HG02884 (cell line): Measurements from ENCODE around the gene FCER1A.

Source experiments
- ATAC-seq: cut with Tn5 transposase; IDR thresholded peaks from one replicate; pipeline ENCODE4 v1.9.1; 2021; ENCODE audit warnings: mild to moderate bottlenecking, moderate library complexity; ENCODE audit not compliant: unreplicated experiment

The FCER1A gene

DNA sequence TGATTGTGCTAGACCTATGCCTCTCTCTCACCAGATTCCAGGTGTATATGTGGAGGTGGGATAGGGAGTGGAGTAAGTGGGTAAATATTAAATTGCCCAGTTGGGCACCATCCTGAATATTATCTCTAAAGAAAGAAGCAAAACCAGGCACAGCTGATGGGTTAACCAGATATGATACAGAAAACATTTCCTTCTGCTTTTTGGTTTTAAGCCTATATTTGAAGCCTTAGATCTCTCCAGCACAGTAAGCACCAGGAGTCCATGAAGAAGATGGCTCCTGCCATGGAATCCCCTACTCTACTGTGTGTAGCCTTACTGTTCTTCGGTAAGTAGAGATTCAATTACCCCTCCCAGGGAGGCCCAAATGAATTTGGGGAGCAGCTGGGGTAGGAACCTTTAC lies at the start of gene FCER1A:
Gene FCER1A (plus strand): TSS at position 242 of the 400 bp plus-strand sequence. CDS start 29 bp downstream, at position 271.
- no peak for ATAC-seq

DNA sequence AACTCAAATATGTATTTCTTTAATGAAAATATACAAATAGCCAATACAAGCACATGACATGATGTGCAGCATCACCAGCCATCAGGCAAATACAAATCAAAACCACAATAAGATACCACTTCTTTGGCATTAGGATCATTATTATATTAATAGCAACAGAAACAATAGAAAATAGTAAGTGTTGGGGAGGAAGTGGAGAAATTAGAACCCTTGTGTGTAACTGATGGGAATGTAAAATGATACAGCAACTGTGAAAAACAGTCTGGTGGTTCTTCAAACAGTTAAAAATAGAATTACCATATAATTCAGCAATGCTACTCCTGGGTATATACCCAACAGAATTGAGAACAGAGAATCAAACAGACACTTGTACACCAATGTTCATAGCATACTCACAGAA lies 40.8 kb upstream of the FCER1A start:
- ATAC-seq, result no peak

DNA sequence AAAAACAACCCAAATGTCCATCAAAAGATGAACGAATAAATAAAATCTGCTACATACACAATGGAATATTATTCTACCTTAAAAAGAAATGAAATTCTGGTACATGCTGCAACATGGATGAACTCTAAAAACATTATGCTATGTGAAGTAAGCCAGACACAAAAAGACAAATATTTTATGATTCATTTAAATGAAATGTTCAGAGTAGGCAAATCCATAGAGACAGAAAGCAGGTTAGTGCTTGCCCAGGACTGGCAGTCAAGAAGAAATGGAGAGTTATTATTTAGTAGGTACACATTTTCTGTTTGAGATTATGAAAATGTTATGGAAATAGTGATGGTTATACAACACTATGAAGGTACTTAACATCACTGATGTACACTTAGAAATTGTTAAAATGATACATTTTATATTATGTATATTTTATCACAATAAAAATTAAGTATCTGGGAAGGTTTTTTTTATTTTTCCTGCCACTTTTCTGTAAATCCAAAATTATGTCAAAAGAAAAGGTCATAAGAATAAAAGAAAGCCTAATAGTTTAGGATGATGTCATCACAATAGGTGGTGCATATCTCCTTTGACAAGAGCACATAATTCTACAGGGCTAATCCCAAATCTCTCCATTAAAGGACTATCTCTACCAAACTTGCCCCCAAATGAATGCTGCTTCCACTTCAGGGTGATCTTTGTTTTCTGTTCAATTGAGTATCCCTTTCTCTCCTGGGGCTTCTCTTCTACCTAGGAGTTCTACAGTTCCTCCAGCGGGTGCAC lies 40.2 kb upstream of the FCER1A start:
- ATAC-seq, result no peak

DNA sequence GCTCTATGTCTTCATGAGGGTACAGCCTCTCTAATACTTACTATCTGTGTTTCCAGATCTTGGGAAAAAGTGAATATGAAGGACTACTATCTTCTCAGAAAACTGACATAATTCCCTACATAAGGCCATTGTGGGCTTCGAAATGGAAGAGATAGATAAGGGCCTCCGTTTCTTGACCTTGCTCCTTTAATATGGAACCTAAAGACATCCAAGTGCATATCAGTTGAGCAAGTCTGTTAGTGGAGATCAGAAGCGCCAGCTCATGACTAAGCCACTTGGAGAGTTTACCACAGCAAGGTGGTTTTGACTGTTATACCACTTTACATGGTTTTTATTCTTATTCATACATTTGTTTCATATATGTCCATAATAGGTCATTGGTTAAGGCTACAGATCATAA lies 35.3 kb upstream of the FCER1A start:
- ATAC-seq, result no peak

DNA sequence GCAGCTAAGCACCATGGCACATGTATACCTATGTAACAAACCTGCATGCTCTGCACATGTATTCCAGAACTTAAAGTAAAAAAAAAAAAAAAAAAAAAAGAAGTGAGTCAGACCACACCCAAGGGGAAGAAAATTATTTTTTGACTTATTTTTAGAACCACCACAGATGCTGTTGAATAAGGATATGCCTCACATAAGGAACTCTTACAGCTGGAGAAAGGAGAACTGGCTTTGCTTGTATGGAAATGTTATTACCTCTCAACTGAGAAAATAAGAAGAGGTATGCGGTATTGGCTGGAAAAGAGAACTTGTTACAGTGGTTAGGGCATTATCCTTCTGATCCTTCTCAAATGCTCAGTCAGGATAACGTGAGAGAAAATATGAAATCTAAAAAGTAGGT lies 27.5 kb upstream of the FCER1A start:
- ATAC-seq, result no peak

DNA sequence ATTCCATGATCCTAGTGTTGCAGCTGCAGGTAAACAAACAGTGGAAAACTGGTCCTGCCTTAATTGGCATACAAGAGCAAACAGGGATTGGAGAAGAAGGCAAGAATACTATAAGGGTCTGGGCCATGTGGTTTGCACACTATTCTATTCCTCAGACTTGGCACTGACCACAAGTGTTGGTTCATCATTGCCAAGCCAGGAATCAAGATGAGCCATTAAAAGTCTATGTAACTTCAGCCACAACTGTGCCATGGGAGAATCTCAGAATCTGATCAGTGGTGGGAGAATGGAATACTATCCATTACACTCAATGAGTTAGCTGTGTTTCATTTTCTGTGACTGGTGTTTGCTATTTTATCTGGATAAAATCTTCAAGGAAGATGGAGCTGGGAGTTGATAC lies 26.2 kb upstream of the FCER1A start:
- ATAC-seq, result no peak

DNA sequence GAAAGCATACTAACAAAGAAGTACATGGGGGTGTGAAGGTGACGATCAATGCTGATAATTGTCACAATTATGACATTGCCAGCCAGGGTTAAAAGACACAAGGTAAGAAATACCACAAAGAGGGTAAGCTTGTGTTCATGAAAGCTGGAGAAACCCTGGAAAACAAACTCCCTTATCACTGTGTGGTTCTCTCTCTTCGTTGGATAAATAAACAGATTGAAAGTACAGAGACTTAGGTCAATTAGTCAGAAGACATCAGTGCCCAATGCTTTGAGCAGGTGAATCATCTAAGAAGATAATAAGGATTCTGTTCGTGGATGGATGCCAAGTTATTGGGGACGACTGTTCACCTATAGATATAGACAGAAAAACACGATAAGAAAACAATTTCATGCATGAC lies 22.4 kb upstream of the FCER1A start:
- no peak for ATAC-seq

DNA sequence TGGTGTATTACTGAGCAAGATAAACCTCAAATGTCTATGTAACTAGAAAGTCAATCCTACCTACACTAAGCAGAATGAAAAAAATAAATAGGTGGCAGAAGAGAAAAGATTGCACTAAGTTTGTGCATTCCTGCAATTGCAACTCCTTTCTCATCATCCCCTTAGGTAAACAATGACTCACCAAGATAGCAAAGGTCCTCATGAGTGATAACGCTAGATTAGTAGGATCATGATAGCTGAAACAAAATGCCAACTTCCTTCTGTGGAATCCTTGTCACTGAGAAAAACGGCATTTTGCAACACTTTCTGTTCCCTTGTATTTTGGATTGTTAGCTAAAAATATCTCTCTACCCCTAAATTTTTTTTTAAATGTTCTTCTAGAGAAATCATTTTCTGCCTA lies 20.0 kb upstream of the FCER1A start:
- ATAC-seq, result no peak

DNA sequence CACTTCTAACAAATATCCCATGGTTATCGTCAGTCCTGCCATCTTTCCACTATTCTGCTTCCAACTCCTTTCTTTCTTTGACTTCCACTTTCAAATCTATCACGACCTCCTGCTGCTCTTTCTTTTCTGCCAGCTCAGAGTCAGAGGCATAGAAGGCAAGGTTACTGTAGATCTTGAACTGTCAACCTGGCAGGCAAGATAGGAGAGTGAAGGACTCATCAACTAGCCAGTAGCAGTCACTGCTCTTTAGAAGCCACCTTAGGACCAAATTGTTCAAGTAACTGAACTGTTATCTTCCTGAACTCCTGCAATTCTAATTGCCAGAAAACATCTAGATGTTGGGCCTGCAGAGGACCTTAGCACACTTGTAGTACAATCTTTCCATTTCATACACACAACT lies 13.1 kb upstream of the FCER1A start:
- ATAC-seq, result no peak

DNA sequence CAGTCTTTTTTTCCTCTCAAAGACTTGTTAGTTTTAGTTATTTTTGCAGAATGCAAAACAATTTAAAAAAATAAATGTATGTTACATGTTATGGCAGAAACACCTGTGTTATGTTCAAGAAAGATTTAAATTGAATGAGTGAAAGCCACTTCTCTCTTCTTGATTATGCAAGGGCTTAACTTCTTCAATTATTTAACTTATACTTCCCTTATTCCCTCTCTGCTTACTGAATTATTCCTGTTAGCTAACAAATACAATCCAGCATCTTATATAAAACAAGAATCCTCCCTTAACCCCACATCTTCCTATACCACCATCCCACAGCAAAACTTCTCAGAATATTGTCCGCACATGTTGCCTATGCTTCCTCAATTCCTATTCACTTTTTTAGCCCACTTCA lies 10.7 kb upstream of the FCER1A start:
- ATAC-seq, result no peak

DNA sequence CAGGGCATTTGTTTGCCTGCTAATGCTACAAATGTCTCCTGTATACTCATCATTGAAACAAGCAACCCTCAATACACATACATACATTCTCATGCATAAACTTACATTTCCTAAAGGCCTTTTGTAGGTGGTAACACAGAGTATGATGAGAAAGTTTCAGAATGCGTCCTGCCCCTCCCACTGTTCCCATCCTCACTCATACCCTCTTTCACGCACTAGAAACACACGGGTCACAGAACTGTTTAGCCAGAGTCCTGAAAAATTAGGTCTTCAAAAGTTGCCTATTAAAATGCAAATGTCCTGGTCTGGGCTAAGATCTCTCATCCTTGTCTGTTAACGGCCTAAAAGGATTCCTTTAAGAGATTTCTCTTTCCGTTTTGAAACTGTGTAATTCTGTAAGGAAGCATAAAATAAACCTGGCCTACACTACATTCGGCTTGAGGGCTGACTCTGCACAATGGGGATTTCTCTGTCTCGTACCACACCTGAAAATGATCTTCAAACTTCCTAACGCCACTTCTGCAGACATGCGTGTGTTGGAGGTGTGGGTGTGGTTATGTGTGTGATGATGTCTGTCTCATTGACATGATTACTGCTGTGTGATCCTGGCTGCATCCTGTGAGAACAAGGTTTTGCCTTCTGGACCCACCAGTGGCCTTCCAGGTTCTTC lies 5.3 kb upstream of the FCER1A start:
- ATAC-seq, result no peak

DNA sequence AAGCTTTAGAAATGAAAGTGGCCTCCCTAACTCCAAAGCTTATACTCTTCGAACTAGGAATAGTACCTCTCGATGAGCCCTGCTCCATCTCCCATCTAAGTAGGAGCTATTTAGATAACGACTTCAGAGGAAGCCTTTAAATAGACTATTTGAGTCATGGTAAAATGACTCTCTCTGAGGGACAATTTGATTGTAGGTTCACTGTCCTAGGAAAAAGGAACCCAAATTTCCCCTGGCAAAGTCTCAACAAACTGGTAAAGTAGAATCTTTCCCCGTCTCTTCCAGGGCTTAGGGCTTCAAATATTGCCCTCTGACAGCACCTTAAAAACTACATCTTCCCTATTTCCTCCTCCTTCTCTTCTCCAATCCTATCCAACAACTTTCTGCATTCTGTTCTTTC lies 2.0 kb upstream of the FCER1A start:
- ATAC-seq, result no peak

DNA sequence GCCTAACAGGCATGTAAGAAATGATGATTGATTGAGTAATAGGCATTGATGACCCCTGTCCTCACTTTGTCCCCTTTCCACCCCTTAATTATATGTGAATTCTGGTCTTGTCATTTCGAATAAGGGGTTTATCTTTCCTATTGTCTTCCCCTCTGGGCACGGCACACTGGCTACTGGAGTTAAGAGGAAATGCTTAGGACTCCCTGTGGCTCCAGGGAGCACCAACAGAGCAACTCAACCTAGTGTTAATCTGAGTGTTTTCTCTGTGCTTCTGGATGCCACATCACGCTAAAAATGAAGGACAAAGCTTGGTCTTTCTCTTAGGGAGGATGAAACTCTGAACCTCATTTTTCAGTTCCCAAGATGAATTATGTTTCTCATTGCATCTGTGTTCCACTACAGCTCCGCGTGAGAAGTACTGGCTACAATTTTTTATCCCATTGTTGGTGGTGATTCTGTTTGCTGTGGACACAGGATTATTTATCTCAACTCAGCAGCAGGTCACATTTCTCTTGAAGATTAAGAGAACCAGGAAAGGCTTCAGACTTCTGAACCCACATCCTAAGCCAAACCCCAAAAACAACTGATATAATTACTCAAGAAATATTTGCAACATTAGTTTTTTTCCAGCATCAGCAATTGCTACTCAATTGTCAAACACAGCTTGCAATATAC lies 5.3 kb downstream of the FCER1A start:
- ATAC-seq, result no peak

DNA sequence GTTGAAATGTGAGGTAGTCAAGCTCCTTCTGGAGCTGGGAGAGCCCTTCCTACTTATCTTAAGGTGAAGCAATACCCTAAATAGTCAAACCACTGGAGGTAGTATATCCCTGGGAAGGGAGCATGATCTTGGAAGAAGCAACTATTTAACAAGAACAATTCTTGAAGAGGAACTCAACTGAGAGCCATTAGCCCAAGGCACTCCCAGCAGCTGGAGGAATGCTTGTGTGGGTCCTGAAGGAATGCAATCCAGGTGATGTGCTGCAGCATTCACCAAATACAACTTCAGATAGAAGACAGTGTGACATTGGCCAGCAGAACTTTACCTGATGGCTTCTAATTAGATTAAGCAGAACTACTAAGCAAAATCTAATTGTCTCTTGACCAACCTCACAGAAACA lies 9.5 kb downstream of the FCER1A start:
- ATAC-seq, result no peak

DNA sequence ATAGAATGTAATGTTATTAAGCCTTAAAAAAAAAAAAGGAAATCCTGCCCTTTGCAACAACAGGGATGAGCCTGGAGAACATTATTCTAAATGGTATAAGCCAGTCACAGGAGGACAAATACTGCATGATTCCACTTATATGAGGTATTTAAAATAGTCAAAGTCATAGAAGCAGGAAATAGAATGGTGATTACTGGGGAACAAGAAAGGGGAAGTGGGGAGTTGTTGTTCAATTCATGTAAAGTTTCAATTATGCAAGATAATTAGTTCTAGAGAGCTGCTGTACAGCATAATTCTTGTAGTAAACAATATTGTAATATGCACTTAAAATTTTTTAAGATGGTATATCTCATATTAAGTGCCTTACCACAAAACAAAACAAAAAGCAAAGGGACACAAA lies 13.2 kb downstream of the FCER1A start:
- no peak for ATAC-seq

DNA sequence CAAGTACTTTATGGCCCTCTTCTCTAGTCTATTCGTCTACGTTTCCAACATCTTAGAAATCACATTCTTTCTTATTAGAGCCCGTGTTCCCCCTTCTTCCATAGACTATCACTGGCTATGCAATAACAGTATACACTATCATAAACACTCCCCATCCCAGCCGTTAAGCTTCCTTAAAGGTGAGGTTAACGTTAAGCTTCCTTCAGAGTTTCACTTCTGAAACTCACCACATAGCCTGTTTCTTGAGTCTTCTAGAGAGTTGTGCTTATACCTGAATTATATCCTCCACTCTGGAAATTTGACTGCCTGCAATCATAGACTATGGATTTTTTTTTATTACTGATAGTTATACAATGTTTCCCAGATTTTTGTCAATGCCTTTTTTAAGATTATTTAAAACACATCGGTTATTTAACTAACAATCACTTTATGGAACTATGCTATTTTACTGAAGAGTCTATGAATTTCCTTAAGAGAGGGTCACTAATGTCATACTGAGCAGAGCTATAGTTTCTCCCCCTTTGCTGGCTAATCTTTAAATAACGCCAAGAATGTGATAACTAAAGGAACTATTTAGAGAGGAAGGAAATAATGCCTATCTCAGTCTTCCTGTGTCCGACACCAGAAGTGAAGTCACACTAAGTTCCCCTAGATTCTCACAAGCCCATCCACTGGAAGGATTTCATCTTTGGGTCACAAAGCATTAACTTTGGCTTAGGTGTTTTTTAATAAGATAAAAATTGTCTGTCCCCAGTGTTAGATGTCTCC lies 16.8 kb downstream of the FCER1A start:
- no peak for ATAC-seq

DNA sequence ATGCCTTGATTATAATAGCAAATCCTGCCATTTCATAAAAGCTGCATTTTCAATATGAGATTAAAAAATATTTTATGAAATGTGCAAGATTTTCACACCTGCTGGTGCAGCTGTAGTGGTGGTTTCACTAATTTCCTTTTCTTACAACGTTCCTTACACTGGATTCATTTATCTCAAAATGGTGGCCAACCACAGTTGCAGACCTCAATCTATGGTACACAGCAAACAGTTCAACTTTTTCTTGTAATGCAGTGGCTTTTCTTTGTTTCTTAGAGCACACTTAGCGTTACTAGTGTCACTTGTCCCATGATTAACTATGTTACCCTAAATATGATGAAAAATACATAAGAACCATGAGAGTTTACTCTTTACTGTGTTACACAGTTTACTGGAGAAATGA lies 32.7 kb downstream of the FCER1A start:
- no peak for ATAC-seq

DNA sequence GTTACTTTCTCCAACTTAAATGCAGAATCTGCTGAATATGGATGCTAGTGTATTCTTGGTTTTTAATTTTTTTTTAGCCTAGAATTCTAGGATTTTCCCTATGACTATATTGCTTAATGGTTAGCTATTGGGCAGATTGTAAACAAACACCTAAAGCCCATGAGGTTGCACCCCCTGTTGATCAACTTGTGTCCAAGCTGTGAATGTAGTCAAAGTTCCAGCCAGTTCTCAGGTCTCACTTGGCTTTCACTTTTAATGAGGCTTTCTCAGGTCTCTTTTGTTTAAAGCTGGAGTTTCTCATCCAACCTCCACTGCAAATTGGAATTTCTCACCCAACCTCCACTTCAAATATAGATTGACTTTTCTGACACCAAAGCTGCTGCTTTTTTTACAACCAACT lies 35.9 kb downstream of the FCER1A start:
- ATAC-seq, result no peak

DNA sequence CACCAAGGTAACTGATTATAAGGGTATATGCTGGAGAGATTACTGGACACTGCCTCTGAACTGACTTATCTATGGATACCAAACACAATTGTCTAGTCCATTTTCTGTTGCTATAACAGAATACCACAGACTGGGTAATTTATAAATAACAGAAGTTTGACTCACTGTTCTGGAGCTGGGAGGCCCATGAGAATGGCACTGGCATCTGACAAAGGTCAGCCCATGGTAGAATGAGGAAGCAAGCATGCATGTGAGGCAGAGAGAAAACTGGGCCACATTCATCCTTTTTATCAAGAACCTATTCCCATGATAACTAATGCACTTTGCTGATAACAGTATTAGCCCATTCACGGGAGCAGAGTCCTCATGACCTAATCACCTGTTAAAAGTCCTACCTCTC lies 37.4 kb downstream of the FCER1A start:
- ATAC-seq, result no peak

DNA sequence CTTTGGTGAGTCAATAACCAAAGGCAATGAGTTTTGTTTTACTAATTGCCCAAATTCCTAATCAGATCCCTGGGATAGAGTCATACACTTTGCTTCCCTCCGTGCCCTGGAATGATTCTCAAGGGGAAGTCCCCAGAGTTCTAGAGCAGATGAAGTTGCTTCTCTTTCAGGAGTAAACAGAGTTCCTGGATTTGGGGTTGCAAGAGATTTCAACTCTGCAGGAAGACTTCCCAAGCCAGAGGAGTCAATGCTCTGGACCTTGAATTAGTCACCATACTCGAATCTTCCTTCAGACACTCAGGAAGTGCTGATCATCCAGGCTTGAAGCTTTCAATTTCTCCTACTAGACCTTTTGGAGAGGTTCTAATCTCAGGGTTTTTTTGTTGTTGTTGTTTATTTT lies 39.6 kb downstream of the FCER1A start:
- ATAC-seq, result no peak

DNA sequence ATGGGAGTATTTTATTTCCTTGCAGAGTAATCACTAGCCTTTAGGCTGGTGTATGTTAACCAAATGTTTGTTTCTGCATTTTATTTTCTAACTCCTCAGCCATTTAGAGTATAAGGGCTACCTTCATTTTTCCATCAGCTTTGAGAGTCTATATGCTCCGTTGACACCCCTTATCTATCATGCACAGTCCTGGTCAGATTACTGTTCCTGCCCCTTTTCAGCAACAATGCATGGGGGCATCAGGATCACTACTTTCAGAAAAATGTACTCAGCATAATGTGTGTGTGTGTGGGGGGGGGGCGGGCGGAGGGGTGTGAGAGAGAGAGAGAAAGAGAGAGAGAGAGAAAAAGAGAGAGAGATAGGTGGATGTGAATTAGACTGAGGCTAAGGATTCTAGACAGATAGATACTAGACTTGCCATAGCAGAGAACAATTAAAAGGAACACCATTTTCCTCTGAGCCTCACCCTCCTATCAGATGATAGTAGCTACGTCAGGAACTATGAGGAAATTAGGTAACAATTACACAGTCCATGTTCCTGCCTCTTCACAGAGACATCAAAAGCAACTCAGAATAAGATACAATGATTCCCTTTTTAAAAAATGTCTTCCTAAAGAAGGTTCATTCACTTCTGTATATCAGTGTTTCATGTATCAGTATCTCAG lies 40.8 kb downstream of the FCER1A start:
- ATAC-seq, result no peak
